CD14-positive monocyte (primary cell): ENCODE data around the gene VWC2. TPM values are rescaled to one million over a fixed set of nuclear protein-coding genes. Genes with fewer than 3 reads are reported as not detected.

ENCODE experiments used
- DNase-seq, 3 donors: peaks; one replicate each; pipeline ENCODE4 v3.0.0-alpha.2; 2011 to 2022
- H2AFZ ChIP-seq: 2 replicates; pipeline ENCODE4 v1.6.0; 2012; ENCODE audit warnings: mild to moderate bottlenecking, low read depth, low read length, inconsistent platforms; ENCODE audit not compliant: insufficient read depth, poor library complexity, severe bottlenecking
- H3K27ac ChIP-seq, 2 donors: 1 replicate in 1 of 2; 2 replicates in 1 of 2; pipeline ENCODE4 v1.5.1; 2012 to 2013; ENCODE audit warnings: low read length in 2 of 2, control low read depth in 1 of 2, inconsistent platforms in 1 of 2, low read depth in 1 of 2, mild to moderate bottlenecking in 1 of 2
- H3K27me3 ChIP-seq, 2 donors: one replicate each; pipeline versions ENCODE4 v1.6.0 to v1.6.1; 2011 to 2013; ENCODE audit warnings: low read length in 2 of 2; ENCODE audit not compliant: control insufficient read depth in 2 of 2, insufficient read depth in 2 of 2
- H3K36me3 ChIP-seq, 2 donors: replicated peaks in 1 of 2; 1 replicate in 1 of 2; 2 replicates in 1 of 2; pipeline versions ENCODE4 v1.5.1 to v1.6.1; 2012 to 2013; ENCODE audit warnings: low read length in 2 of 2, control low read depth in 1 of 2, inconsistent platforms in 1 of 2, mild to moderate bottlenecking in 1 of 2; ENCODE audit not compliant: insufficient read depth in 2 of 2, control insufficient read depth in 1 of 2
- H3K4me1 ChIP-seq, 2 donors: 1 replicate in 1 of 2; 2 replicates in 1 of 2; pipeline versions ENCODE4 v1.5.1 to v1.6.1; 2012 to 2013; ENCODE audit warnings: low read length in 2 of 2, control low read depth in 1 of 2, inconsistent platforms in 1 of 2, mild to moderate bottlenecking in 1 of 2, moderate library complexity in 1 of 2; ENCODE audit not compliant: insufficient read depth in 2 of 2, control insufficient read depth in 1 of 2
- H3K4me2 ChIP-seq: replicated peaks from 2 replicates; pipeline ENCODE3; 2012; ENCODE audit warnings: low read length, moderate library complexity, mild to moderate bottlenecking; ENCODE audit not compliant: poor library complexity, severe bottlenecking; ENCODE audit errors: extremely low read depth
- H3K4me3 ChIP-seq, 3 experiments: fragments of 200-600 bp in 1 of 3; sonication (generic) in 1 of 3; replicated peaks in 1 of 3; 1 replicate in 2 of 3; 2 replicates in 1 of 3; pipeline ENCODE4 v1.5.1; 2011 to 2013; ENCODE audit warnings: low read length in 3 of 3, mild to moderate bottlenecking in 3 of 3, control low read depth in 2 of 3, low read depth in 2 of 3, inconsistent platforms in 1 of 3, moderate library complexity in 1 of 3
- H3K79me2 ChIP-seq: 2 replicates; pipeline ENCODE4 v1.6.0; 2012; ENCODE audit warnings: mild to moderate bottlenecking, control low read depth, inconsistent platforms, low read length, moderate library complexity; ENCODE audit not compliant: insufficient read depth
- H3K9ac ChIP-seq: 2 replicates; pipeline ENCODE4 v1.6.0; 2017; ENCODE audit warnings: low read length, mild to moderate bottlenecking; ENCODE audit not compliant: insufficient read depth, poor library complexity, severe bottlenecking
- H3K9me3 ChIP-seq, 2 donors: replicated peaks in 1 of 2; 1 replicate in 1 of 2; 2 replicates in 1 of 2; pipeline versions ENCODE4 v1.5.1 to v1.6.1; 2012 to 2013; ENCODE audit warnings: low read length in 2 of 2, control low read depth in 1 of 2; ENCODE audit not compliant: control insufficient read depth in 1 of 2, insufficient read depth in 1 of 2
- H4K20me1 ChIP-seq: 2 replicates; pipeline ENCODE4 v1.6.0; 2012; ENCODE audit warnings: mild to moderate bottlenecking, low read length, control low read depth, moderate library complexity; ENCODE audit not compliant: insufficient read depth
- H3K27ac Mint-ChIP-seq, 7 donors: one replicate each; pipeline ENCODE4 v1.8.0; 2020; ENCODE audit warnings: mild to moderate bottlenecking in 7 of 7, mixed read lengths in 7 of 7, moderate library complexity in 6 of 7, inconsistent platforms in 2 of 7
- H3K27me3 Mint-ChIP-seq, 3 donors: one replicate each; pipeline ENCODE4 v1.8.0; 2021 to 2022; ENCODE audit warnings: low read depth in 3 of 3, mild to moderate bottlenecking in 3 of 3, mixed read lengths in 3 of 3, moderate library complexity in 3 of 3, inconsistent platforms in 1 of 3
- H3K36me3 Mint-ChIP-seq, 2 donors: one replicate each; pipeline ENCODE4 v1.8.0; 2020; ENCODE audit warnings: mixed read lengths in 2 of 2, inconsistent platforms in 1 of 2, mild to moderate bottlenecking in 1 of 2
- H3K4me1 Mint-ChIP-seq: one replicate; pipeline ENCODE4 v1.8.0; 2020; ENCODE audit warnings: mild to moderate bottlenecking, mixed read lengths
- H3K4me3 Mint-ChIP-seq, 2 donors: one replicate each; pipeline ENCODE4 v1.8.0; 2020; ENCODE audit warnings: mild to moderate bottlenecking in 2 of 2, mixed read lengths in 2 of 2, moderate library complexity in 1 of 2
- H3K9me3 Mint-ChIP-seq, 7 donors: one replicate each; pipeline ENCODE4 v1.8.0; 2020 to 2022; ENCODE audit warnings: mixed read lengths in 7 of 7, mild to moderate bottlenecking in 6 of 7, moderate library complexity in 6 of 7, inconsistent platforms in 2 of 7
- CTCF ChIP-seq: fragments of 200-600 bp; IDR thresholded peaks from one replicate; pipeline ENCODE4 v1.8.0; 2022; ENCODE audit warnings: antibody characterized with exemption, mild to moderate bottlenecking
- WGBS: methylation state at CpG from one replicate; pipeline ENCODE4 v1.1.5; 2013; ENCODE audit warnings: missing lambda C conversion rate; ENCODE audit not compliant: insufficient coverage; 5-methylcytosine and 5-hydroxymethylcytosine counted together
- intact Hi-C, 2 donors: fragments of 100-400 bp; cut with micrococcal nuclease; formaldehyde crosslinking; loops; one replicate each; pipeline versions ENCODE4 v1.15.0 to v1.15.1; 2023
- polyA plus RNA-seq, 3 donors: library from polyadenylated mRNA; depleted of rRNA in 1 of 3; unstranded in 2 of 3; stranded (reverse) in 1 of 3; fragments of 300-500 nt in 2 of 3; fragments of >200 nt in 1 of 3; fragmentation: Illumina TruSeq in 2 of 3; gene quantifications; 1 replicate in 2 of 3; 2 replicates in 1 of 3; pipeline ENCODE4 v1.2.3, GENCODE V29; 2012 to 2021

The VWC2 gene
- polyA plus RNA-seq, 3 donors: not detected

- Histone ChIP-seq H3K9ac (no peak overlapping the region), H3K79me2 (no peaks in the 10 kb centered on the region), H3K4me3 (no peak overlapping the region), H3K4me2 (no peak overlapping the region), H3K36me3 (no peaks in the 10 kb centered on the region), H3K27me3 (peaks cover 14 to 28% of the 10 kb centered on the region in 2 donors), H3K27ac (no peak overlapping the region), H3K4me1 (peaks cover 0 to 8% of the 10 kb centered on the region in 2 donors), H3K9me3 (no peaks in the 10 kb centered on the region), H4K20me1 (no peaks in the 10 kb centered on the region), H2AFZ (no peak overlapping the region)
- DNase-seq: no peak
- peaks cover 0 to 5% (median 2%) of the 10 kb centered on the region in 7 donors for H3K9me3 Mint-ChIP-seq
- 50% methylated on average over 2 of the region's 3 CpGs for WGBS
- peaks cover 31 to 52% (median 32%) of the 10 kb centered on the region in 3 donors for H3K27me3 Mint-ChIP-seq
- no peak for TF ChIP-seq CTCF
- intact Hi-C loops: no loop called here
- no peak overlapping the region for H3K4me3 Mint-ChIP-seq
- H3K4me1 Mint-ChIP-seq: peaks cover 7% of the 10 kb centered on the region
- H3K36me3 Mint-ChIP-seq: peaks cover 0 to 4% of the 10 kb centered on the region in 2 donors
- H3K27ac Mint-ChIP-seq: no peak overlapping the region
Observed at GRCh38 chr7:49768835-49769234, 4.6 kb upstream of the VWC2 start.

GRCh38 chr7:49769285-49769857 is 4.1 kb upstream of the VWC2 start:
- no peaks in the 10 kb centered on the region for H3K79me2 ChIP-seq
- H3K4me1 ChIP-seq: peaks cover 2 to 10% of the 10 kb centered on the region in 2 donors
- H3K36me3 Mint-ChIP-seq: peaks cover 0 to 4% of the 10 kb centered on the region in 2 donors
- no peaks in the 10 kb centered on the region for H3K36me3 ChIP-seq
- no peak overlapping the region for H3K4me2 ChIP-seq
- H3K27me3 Mint-ChIP-seq: peaks cover 31 to 56% (median 36%) of the 10 kb centered on the region in 3 donors
- H4K20me1 ChIP-seq: no peaks in the 10 kb centered on the region
- peaks cover 0 to 5% (median 2%) of the 10 kb centered on the region in 7 donors for H3K9me3 Mint-ChIP-seq
- TF ChIP-seq CTCF: no peak
- H3K4me3 Mint-ChIP-seq: no peak overlapping the region
- no peaks in the 10 kb centered on the region for H3K9me3 ChIP-seq
- H3K9ac ChIP-seq: no peak overlapping the region
- intact Hi-C loops: no loop called here
- H3K4me3 ChIP-seq: no peak overlapping the region
- no peak overlapping the region for H3K27ac ChIP-seq
- no peak overlapping the region for H3K27ac Mint-ChIP-seq
- DNase-seq: no peak
- peaks cover 7% of the 10 kb centered on the region for H3K4me1 Mint-ChIP-seq
- H2AFZ ChIP-seq: no peak overlapping the region
- peaks cover 19 to 33% of the 10 kb centered on the region in 2 donors for H3K27me3 ChIP-seq
